Measurements from ENCODE around the gene ANGEL1. TPM values are rescaled to one million over a fixed set of nuclear protein-coding genes. Genes with fewer than 3 reads are reported as not detected.

ANGEL1 gene
- total and polyA plus RNA-seq, 2 of the 13 experiments (the other 11 are each of a cell fraction or from before 2014, with no cell fraction given), result 14.3 to 20.1 TPM

- Histone ChIP-seq H3K36me3 (replicated peaks in 1 of 2; ENCODE audit: control insufficient read depth in 1 of 2, insufficient read depth in 2 of 2, low read length in 2 of 2) (no peaks in the 10 kb centered on the region), H3K4me2 (ENCODE audit: low read depth, low read length) (no peak overlapping the region), H3K9ac (ENCODE audit: insufficient read depth, low read depth, low read length) (no peak overlapping the region), H3K9me3 (ENCODE audit: low read length) (no peaks in the 10 kb centered on the region), H2AFZ (ENCODE audit: low read length) (no peak overlapping the region), H3K27ac (ENCODE audit: extremely low read length, insufficient read depth, low read length) (no peak overlapping the region), H3K27me3 (ENCODE audit: control insufficient read depth in 1 of 2, insufficient read depth in 2 of 2, low read length in 2 of 2) (peaks cover 1 to 8% of the 10 kb centered on the region in 2 experiments; a peak in 2 of 5 replicates), H4K20me1 (ENCODE audit: insufficient read depth, low read length) (no peaks in the 10 kb centered on the region), H3K4me1 (ENCODE audit: insufficient read depth, low read length) (peaks cover 23% of the 10 kb centered on the region), H3K4me3 (replicated peaks in 1 of 3; ENCODE audit: insufficient read depth in 1 of 3, low read depth in 2 of 3, low read length in 3 of 3) (no peak overlapping the region), H3K79me2 (ENCODE audit: insufficient read depth, low read length) (no peaks in the 10 kb centered on the region)
- DNase-seq (ENCODE audit: low spot score), result no peak
- 63% methylated on average over 9 of the region's 9 CpGs for WGBS (ENCODE audit: low lambda C conversion rate)
- TF ChIP-seq KLF15 (CRISPR knock-in tag; IDR thresholded peaks at IDR 0.05; ENCODE audit: borderline replicate concordance) (no peak), ETV5 (CRISPR knock-in tag; IDR thresholded peaks at IDR 0.05; ENCODE audit: borderline replicate concordance) (no peak), HIVEP1 (CRISPR knock-in tag; IDR thresholded peaks at IDR 0.05) (no peak), ZNF747 (CRISPR knock-in tag; IDR thresholded peaks at IDR 0.05; ENCODE audit: borderline replicate concordance) (no peak), POLR2A (IDR thresholded peaks at IDR 0.05; ENCODE audit: insufficient read depth in 1 of 2, low read depth in 2 of 2, low read length in 2 of 2) (no peak), TCF12 (IDR thresholded peaks at IDR 0.05) (no peak), TCF12 (CRISPR knock-in tag; IDR thresholded peaks at IDR 0.05) (no peak), HMG20B (CRISPR knock-in tag; conservative IDR thresholded peaks at IDR 0.05) (no peak), GPBP1L1 (CRISPR knock-in tag; IDR thresholded peaks at IDR 0.05) (no peak), FOXO1 (CRISPR knock-in tag; IDR thresholded peaks at IDR 0.05) (no peak), ZSCAN25 (CRISPR knock-in tag; IDR thresholded peaks at IDR 0.05) (no peak)
- TF ChIP-seq, protein P1, sequence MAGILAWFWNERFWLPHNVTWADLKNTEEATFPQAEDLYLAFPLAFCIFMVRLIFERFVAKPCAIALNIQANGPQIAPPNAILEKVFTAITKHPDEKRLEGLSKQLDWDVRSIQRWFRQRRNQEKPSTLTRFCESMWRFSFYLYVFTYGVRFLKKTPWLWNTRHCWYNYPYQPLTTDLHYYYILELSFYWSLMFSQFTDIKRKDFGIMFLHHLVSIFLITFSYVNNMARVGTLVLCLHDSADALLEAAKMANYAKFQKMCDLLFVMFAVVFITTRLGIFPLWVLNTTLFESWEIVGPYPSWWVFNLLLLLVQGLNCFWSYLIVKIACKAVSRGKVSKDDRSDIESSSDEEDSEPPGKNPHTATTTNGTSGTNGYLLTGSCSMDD (CRISPR knock-in tag; IDR thresholded peaks at IDR 0.05), result no peak
- intact Hi-C loops (cut with micrococcal nuclease; ENCODE audit: unreplicated experiment) (no loop called here), in situ Hi-C loops (cut with HindIII; ENCODE audit: extremely low pct_ligation_motif_present, low pct_unique_long_range_greater_than_20kb) (no loop called here)
- no TSS peak for BruUV-seq (replicated peaks)
- ATAC-seq, result no peak
- POLR2A ChIA-PET, result interaction anchor here (1.4 kb wide), 1 partner anchor 10 kb away, joined by 4 read pairs; the partner anchor contains the start of gene VASH1
- CTCF ChIA-PET (ENCODE audit: low intra/inter-chr PET ratio, low total read pairs), result no interaction called here
- no peak for FAIRE-seq
Observed at GRCh38 chr14:76771437-76771980, 41.2 kb downstream of the ANGEL1 start.

Measured in HepG2 (cell line).